Activated naive CD4-positive, alpha-beta T cell treated with Interleukin-2 at 50 U/mL for 16 hours (primary cell): ENCODE data around the gene PAX2.
"Not testable (repeated sequence)": the region's sequence is repeated elsewhere in the genome, so short reads cannot be mapped to it uniquely, and the experiment has no call there.

ENCODE experiments used
- DNase-seq: peaks from one replicate; pipeline ENCODE4 v3.0.0-alpha.2; 2020

Gene PAX2

GRCh38 chr10:100744987-100745881 is at the start of gene PAX2:
Gene PAX2, plus strand, starts transcription at chr10:100745582. Its CDS starts 679 bp downstream, at chr10:100746261.
- no peak for DNase-seq

DNA sequence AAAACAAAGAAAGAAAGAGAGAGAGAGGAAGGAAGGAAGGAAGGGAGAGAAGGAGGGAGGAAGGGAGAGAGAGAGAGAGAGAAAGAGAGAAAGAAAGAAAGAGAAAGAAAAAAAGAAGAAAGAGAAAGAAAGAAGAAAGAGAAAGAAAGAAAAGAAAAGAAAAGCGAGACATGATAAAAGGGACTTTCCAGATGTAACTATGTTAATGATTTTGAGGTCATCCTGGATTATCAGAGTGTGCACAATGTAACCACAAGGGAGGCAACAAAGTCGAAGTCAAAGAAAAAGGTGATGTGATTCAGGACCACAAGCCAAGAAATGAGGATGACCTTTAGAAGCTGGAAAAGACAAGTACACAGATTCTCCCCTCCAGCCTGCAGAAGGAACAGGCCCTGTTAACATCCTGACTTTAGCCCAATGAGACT is 48.9 kb upstream of the PAX2 start:
- no peak for DNase-seq

GRCh38 chr10:100697070-100697469 is 48.3 kb upstream of the PAX2 start:
- DNase-seq = no peak

GRCh38 chr10:100697631-100698030 is 47.8 kb upstream of the PAX2 start:
- DNase-seq = no peak

DNA sequence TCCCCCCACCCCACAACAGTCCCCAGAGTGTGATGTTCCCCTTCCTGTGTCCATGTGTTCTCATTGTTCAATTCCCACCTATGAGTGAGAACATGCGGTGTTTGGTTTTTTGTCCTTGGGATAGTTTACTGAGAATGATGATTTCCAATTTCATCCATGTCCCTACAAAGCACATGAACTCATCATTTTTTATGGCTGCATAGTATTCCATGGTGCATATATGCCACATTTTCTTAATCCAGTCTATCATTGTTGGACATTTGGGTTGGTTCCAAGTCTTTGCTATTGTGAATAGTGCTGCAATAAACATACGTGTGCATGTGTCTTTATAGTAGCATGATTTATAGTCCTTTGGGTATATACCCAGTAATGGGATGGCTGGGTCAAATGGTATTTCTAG is 43.7 kb upstream of the PAX2 start:
- not testable (repeated sequence) for DNase-seq

GRCh38 chr10:100705139-100705538 is 40.2 kb upstream of the PAX2 start:
- DNase-seq = no peak

GRCh38 chr10:100707261-100707848 is 38.0 kb upstream of the PAX2 start:
- DNase-seq = no peak

- DNase-seq = no peak
Observed at GRCh38 chr10:100709146-100710082, 36.0 kb upstream of the PAX2 start.

- DNase-seq = no peak
Observed at GRCh38 chr10:100710151-100710871, 35.1 kb upstream of the PAX2 start.

DNA sequence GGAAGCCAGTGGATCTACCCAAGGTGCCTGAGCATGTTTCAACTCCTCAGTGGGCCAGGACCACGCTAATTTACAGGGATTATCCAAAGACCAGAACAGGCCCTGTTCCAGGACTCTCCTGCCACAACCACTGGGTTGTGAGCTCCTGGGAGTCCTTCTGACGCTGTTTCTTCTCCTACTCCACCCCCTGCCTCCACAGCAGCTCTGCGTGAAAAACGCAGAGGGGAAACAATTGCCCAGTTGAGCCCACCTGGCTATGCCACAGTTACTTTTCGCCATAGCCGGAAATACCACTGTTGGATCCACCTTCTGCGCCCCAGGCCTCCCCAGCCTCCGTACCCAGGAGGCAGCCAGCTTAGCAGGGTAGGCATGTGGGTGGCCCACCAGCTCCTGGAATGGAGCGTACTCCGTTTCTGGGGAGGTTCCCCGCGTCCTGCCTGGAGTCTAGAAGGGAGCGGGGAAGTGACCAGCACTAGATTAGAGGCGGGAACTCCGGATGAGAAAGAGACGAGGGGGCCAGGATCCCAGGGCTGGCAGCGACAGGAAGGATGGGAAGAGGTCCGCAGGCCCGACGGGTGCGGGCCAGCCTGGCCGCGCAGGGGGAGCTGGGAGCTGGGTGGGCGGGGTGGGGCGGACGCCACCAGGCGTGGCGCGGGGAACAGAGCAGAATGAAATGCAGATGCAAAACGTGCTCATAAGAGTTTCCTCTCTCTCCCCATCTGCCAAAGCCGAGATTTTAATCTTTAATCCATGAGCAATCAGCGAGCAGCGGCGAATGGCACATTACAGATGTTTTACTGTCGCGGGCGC is 32.1 kb upstream of the PAX2 start:
- no peak for DNase-seq

DNA sequence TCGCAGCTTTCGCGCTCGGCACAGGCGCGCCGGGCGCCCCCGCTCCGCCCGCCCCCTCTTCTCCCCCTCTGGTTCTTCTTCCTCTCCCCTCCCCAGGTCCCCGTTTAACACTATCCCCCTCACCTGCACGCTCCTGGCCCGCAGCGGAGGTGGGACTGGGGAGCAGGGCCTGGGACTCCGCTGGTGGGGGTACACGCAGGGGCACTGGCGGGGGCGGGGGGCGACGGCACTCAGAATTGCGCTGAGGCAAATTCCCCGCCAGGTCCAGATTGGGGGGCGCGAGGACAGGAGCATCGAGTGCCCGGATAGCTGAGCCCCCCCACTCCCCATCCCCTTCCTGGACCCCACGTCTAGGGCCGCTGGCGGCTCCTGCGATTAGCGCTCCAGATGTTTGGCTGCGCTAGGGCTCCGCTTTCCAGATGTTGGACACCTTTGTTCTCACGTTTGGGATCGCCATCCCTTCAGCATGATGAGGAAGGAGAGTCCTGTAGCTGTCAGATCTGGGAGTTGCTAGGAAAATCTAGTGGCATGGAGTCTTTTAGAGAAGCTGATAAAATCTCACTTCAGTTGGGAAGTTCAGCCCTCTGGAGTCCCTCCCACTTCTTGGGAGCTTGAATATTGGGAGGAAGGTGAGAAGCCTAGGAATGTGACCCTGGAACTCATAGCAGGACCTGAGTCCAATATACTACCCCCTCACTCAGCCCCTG is 31.4 kb upstream of the PAX2 start:
- no peak for DNase-seq

- DNase-seq = no peak
Observed at GRCh38 chr10:100714566-100714950, 30.8 kb upstream of the PAX2 start.

GRCh38 chr10:100715101-100715444 is 30.3 kb upstream of the PAX2 start:
- DNase-seq = no peak

- no peak for DNase-seq
Observed at GRCh38 chr10:100715445-100716385, 29.7 kb upstream of the PAX2 start.

- DNase-seq = no peak
Observed at GRCh38 chr10:100717166-100717565, 28.2 kb upstream of the PAX2 start.

DNA sequence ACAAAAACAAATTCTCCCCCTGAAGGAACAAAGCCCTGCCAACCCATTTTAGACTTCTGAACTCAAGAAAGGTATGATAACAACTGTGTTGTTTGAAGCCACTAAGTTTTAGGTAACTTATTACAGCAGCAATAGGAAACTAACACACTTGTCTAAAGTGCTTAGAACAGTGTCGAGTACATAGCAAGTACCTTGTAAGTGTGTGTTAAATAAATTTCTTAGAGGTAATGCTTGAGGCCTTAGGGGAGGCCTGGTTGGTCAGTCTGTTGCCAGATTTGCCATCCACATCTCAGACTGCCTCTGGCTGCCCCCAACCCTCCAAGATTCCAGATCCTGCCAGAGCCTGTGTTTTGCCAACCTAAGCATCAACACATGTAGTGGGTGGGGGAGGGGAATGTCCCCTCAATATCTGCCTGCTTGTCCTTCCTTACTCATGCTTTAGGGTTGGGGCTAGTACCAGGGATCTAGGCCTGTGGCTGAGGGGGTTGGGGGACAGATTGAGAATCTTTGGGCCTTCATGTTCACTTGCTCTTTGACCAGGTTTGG is 27.1 kb upstream of the PAX2 start:
- no peak for DNase-seq

DNA sequence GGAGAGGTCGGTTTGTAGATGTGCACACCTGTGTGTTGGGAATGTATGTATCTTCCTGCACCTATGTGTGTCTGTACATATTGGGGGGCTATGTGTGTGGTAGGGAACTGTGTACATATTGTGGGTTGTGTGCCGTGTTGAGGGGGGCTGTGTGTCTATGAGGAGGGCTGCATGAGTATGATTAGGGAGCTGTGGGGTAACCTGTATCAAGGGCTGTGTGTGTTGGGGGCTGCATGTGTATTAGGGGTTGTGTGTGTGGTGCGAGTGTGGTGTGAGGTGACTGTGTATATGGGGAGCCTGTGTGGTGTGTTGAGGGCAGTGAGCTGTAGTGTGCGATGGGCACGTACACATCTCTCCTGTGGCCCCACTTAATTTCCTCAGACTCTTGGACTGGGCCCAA is 22.2 kb upstream of the PAX2 start:
- no peak for DNase-seq

- DNase-seq = no peak
Observed at GRCh38 chr10:100723770-100724530, 21.4 kb upstream of the PAX2 start.

- no peak for DNase-seq
Observed at GRCh38 chr10:100724531-100725027, 20.8 kb upstream of the PAX2 start.
